Thyroid gland (tissue), 4 donors: Measurements from ENCODE around the gene SCN8A.

ENCODE experiments used
- POLR2A ChIP-seq, 2 donors: fragments of 450-650 bp; IDR thresholded peaks; one replicate each; pipeline ENCODE4 v1.6.1; 2017; ENCODE audit warnings: antibody characterized with exemption in 2 of 2, mild to moderate bottlenecking in 2 of 2, moderate library complexity in 1 of 2
- TF ChIP-seq, protein P1 (sequence below), 6 experiments: fragments of 200-600 bp in 3 of 6; fragments of 450-650 bp in 3 of 6; sonication (generic) in 3 of 6; IDR thresholded peaks; one replicate each; pipeline ENCODE4 v1.5.1; 2016 to 2019; ENCODE audit warnings: antibody characterized with exemption in 6 of 6, mild to moderate bottlenecking in 2 of 6, inconsistent platforms in 1 of 6, moderate library complexity in 1 of 6

GRCh38 chr12:51593021-51593420 lies 2.0 kb downstream of the SCN8A start:
- no peak for TF ChIP-seq POLR2A (IDR thresholded peaks at IDR 0.05)
- TF ChIP-seq, protein P1, sequence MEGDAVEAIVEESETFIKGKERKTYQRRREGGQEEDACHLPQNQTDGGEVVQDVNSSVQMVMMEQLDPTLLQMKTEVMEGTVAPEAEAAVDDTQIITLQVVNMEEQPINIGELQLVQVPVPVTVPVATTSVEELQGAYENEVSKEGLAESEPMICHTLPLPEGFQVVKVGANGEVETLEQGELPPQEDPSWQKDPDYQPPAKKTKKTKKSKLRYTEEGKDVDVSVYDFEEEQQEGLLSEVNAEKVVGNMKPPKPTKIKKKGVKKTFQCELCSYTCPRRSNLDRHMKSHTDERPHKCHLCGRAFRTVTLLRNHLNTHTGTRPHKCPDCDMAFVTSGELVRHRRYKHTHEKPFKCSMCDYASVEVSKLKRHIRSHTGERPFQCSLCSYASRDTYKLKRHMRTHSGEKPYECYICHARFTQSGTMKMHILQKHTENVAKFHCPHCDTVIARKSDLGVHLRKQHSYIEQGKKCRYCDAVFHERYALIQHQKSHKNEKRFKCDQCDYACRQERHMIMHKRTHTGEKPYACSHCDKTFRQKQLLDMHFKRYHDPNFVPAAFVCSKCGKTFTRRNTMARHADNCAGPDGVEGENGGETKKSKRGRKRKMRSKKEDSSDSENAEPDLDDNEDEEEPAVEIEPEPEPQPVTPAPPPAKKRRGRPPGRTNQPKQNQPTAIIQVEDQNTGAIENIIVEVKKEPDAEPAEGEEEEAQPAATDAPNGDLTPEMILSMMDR (IDR thresholded peaks at IDR 0.05), result no peak
